ENCODE data around the gene GPS1.

GPS1 gene

GRCh38 chr17:82004517-82005455 is 46.9 kb upstream of the GPS1 start:
- TF ChIP-seq ZFP3 (CRISPR knock-in tag; IDR thresholded peaks at IDR 0.05) (no peak), ISL1 (CRISPR knock-in tag; IDR thresholded peaks at IDR 0.05) (no peak), PPARA (CRISPR knock-in tag; IDR thresholded peaks at IDR 0.05; ENCODE audit: borderline replicate concordance) (no peak)
- no peak for ATAC-seq

- no peak for ATAC-seq
- no peak for TF ChIP-seq BACH2 (CRISPR knock-in tag; IDR thresholded peaks at IDR 0.05; ENCODE audit: borderline replicate concordance)
- TF ChIP-seq PATZ1 (CRISPR knock-in tag; IDR thresholded peaks at IDR 0.05; ENCODE audit: borderline replicate concordance): no peak
- no peak for TF ChIP-seq ZNF565 (CRISPR knock-in tag; conservative IDR thresholded peaks at IDR 0.05; ENCODE audit: low read depth)
- no peak for TF ChIP-seq PPARA (CRISPR knock-in tag; IDR thresholded peaks at IDR 0.05; ENCODE audit: borderline replicate concordance)
- TF ChIP-seq ZNF8 (CRISPR knock-in tag; IDR thresholded peaks at IDR 0.05): no peak
- no peak for TF ChIP-seq TSHZ2 (CRISPR knock-in tag; IDR thresholded peaks at IDR 0.05)
- TF ChIP-seq RARB (CRISPR knock-in tag; IDR thresholded peaks at IDR 0.05): no peak
- TF ChIP-seq GLIS3 (CRISPR knock-in tag; IDR thresholded peaks at IDR 0.05): no peak
Observed at GRCh38 chr17:82005701-82006348, 45.9 kb upstream of the GPS1 start.

- TF ChIP-seq PATZ1 (CRISPR knock-in tag; IDR thresholded peaks at IDR 0.05; ENCODE audit: borderline replicate concordance) (peak; percentile 63; the same call in 1 of the 2 replicates), ZNF565 (CRISPR knock-in tag; conservative IDR thresholded peaks at IDR 0.05; ENCODE audit: low read depth) (no peak)
Observed at GRCh38 chr17:82006468-82007227, 45.0 kb upstream of the GPS1 start.

GRCh38 chr17:82007228-82007494 is 44.5 kb upstream of the GPS1 start:
- no peak for ATAC-seq
- TF ChIP-seq GLIS3 (CRISPR knock-in tag; IDR thresholded peaks at IDR 0.05): no peak
- TF ChIP-seq ZFP3 (CRISPR knock-in tag; IDR thresholded peaks at IDR 0.05): no peak
- TF ChIP-seq ARNTL (CRISPR knock-in tag; IDR thresholded peaks at IDR 0.05; ENCODE audit: borderline replicate concordance, low read depth): no peak
- no peak for TF ChIP-seq ZNF565 (CRISPR knock-in tag; conservative IDR thresholded peaks at IDR 0.05; ENCODE audit: low read depth)
- no peak for TF ChIP-seq CSRNP3 (CRISPR knock-in tag; IDR thresholded peaks at IDR 0.05)
- no peak for TF ChIP-seq ESRRG (CRISPR knock-in tag; IDR thresholded peaks at IDR 0.05)
- TF ChIP-seq RARB (CRISPR knock-in tag; IDR thresholded peaks at IDR 0.05): no peak
- TF ChIP-seq PPARA (CRISPR knock-in tag; IDR thresholded peaks at IDR 0.05; ENCODE audit: borderline replicate concordance): no peak
- TF ChIP-seq ZFP30 (CRISPR knock-in tag; IDR thresholded peaks at IDR 0.05): no peak
- TF ChIP-seq CSDC2 (CRISPR knock-in tag; IDR thresholded peaks at IDR 0.05): no peak
- TF ChIP-seq BACH2 (CRISPR knock-in tag; IDR thresholded peaks at IDR 0.05; ENCODE audit: borderline replicate concordance): no peak
- TF ChIP-seq POU6F1 (CRISPR knock-in tag; IDR thresholded peaks at IDR 0.05; ENCODE audit: borderline replicate concordance, low read depth): no peak
- TF ChIP-seq TSHZ2 (CRISPR knock-in tag; IDR thresholded peaks at IDR 0.05): no peak
- TF ChIP-seq TCF4 (CRISPR knock-in tag; IDR thresholded peaks at IDR 0.05; ENCODE audit: borderline replicate concordance): no peak

More at GRCh38 chr17:82006468-82007227, 45.0 kb upstream of the GPS1 start:
- peak; percentile 48 for ATAC-seq
